Measurements from ENCODE around the gene ZMYM4. TPM values are rescaled to one million over a fixed set of nuclear protein-coding genes. Genes with fewer than 3 reads are reported as not detected.

ZMYM4 gene
- polyA plus RNA-seq, 2 of the 4 experiments (the other 2 are of a cell fraction): 12.2 to 36.3 TPM

- H3K4me3 ChIP-seq: no peak overlapping the region
- H3K27ac ChIP-seq: no peak overlapping the region
- H3K4me1 ChIP-seq: no peaks in the 10 kb centered on the region
- ATAC-seq: no peak
- FAIRE-seq: no peak
- CTCF ChIA-PET: interaction anchor here (0.8 kb wide), 1 partner anchor 160 kb away, joined by 3 read pairs; no protein-coding TSS in a partner anchor
- POLR2A ChIA-PET: no interaction called here
- no peaks in the 10 kb centered on the region for H3K9me3 ChIP-seq
- no peak for TF ChIP-seq CBX8 (IDR thresholded peaks at IDR 0.05)
- no peak for TF ChIP-seq CHD2 (IDR thresholded peaks at IDR 0.05; ENCODE audit: low read length, partially characterized antibody)
- TF ChIP-seq BHLHE40 (IDR thresholded peaks at IDR 0.05; ENCODE audit: low read depth, low read length): no peak
- no peak for TF ChIP-seq JUNB (IDR thresholded peaks at IDR 0.05)
- no peak for TF ChIP-seq KDM5A (IDR thresholded peaks at IDR 0.05)
- no peak for TF ChIP-seq MAZ (IDR thresholded peaks at IDR 0.05; ENCODE audit: borderline replicate concordance, low read depth, low read length)
- no peak overlapping the region for H3K4me2 ChIP-seq
- no peak for DNase-seq (ENCODE audit: low read depth in 1 of 2, low spot score in 1 of 2)
- WGBS (ENCODE audit: missing lambda C conversion rate): 89% methylated on average over 3 of the region's 3 CpGs
Measured at GRCh38 chr1:35361638-35362037, 93.1 kb downstream of the ZMYM4 start.

- POLR2A ChIA-PET: no interaction called here
- WGBS (ENCODE audit: missing lambda C conversion rate): 89% methylated on average over 3 of the region's 3 CpGs
Measured at GRCh38 chr1:35364741-35365140, 96.2 kb downstream of the ZMYM4 start.

GRCh38 chr1:35367914-35368313 lies 99.4 kb downstream of the ZMYM4 start:
- Histone ChIP-seq H3K9me3 (no peaks in the 10 kb centered on the region), H3K4me2 (no peak overlapping the region), H3K27ac (no peak overlapping the region), H3K4me3 (no peak overlapping the region), H3K4me1 (no peaks in the 10 kb centered on the region)
- ChIA-PET POLR2A (no interaction called here), CTCF (no interaction called here)
- DNase-seq (ENCODE audit: low read depth in 1 of 2, low spot score in 1 of 2): no peak
- TF ChIP-seq PHF8 (IDR thresholded peaks at IDR 0.05; ENCODE audit: borderline replicate concordance, low read depth) (no peak), ZFP36 (IDR thresholded peaks at IDR 0.05; ENCODE audit: borderline replicate concordance, partially characterized antibody) (no peak), ZC3H11A (IDR thresholded peaks at IDR 0.05) (no peak), CEBPB (IDR thresholded peaks at IDR 0.05) (no peak), MAFK (IDR thresholded peaks at IDR 0.05; ENCODE audit: partially characterized antibody) (no peak), RFX5 (IDR thresholded peaks at IDR 0.05) (no peak), HOXB13 (CRISPR knock-in tag; IDR thresholded peaks at IDR 0.05; ENCODE audit: low read depth) (no peak), SREBF2 (IDR thresholded peaks at IDR 0.05) (no peak), HDAC2 (IDR thresholded peaks at IDR 0.05) (no peak), RARB (CRISPR knock-in tag; IDR thresholded peaks at IDR 0.05) (no peak), KDM1A (IDR thresholded peaks at IDR 0.05; ENCODE audit: low read depth) (no peak), CHD4 (IDR thresholded peaks at IDR 0.05; ENCODE audit: borderline replicate concordance) (no peak), NFE2L2 (conservative IDR thresholded peaks at IDR 0.05; ENCODE audit: low read length) (no peak), TFCP2L1 (CRISPR knock-in tag; IDR thresholded peaks at IDR 0.05) (no peak), CHD2 (IDR thresholded peaks at IDR 0.05; ENCODE audit: low read length, partially characterized antibody) (no peak), EP300 (IDR thresholded peaks at IDR 0.05) (no peak), USF2 (IDR thresholded peaks at IDR 0.05) (no peak), EHMT2 (IDR thresholded peaks at IDR 0.05; ENCODE audit: low read depth) (no peak)
- TF ChIP-seq, protein P1, sequence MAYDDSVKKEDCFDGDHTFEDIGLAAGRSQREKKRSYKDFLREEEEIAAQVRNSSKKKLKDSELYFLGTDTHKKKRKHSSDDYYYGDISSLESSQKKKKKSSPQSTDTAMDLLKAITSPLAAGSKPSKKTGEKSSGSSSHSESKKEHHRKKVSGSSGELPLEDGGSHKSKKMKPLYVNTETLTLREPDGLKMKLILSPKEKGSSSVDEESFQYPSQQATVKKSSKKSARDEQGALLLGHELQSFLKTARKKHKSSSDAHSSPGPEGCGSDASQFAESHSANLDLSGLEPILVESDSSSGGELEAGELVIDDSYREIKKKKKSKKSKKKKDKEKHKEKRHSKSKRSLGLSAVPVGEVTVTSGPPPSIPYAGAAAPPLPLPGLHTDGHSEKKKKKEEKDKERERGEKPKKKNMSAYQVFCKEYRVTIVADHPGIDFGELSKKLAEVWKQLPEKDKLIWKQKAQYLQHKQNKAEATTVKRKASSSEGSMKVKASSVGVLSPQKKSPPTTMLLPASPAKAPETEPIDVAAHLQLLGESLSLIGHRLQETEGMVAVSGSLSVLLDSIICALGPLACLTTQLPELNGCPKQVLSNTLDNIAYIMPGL (CRISPR knock-in tag; IDR thresholded peaks at IDR 0.05; ENCODE audit: borderline replicate concordance): no peak
- FAIRE-seq: no peak
- WGBS (ENCODE audit: missing lambda C conversion rate): 88% methylated on average over 2 of the region's 2 CpGs
- ATAC-seq: no peak

More at GRCh38 chr1:35364741-35365140, 96.2 kb downstream of the ZMYM4 start:
- CTCF ChIA-PET: no interaction called here
- no peaks in the 10 kb centered on the region for H3K4me1 ChIP-seq
- no peak overlapping the region for H3K4me3 ChIP-seq
- TF ChIP-seq CHD4 (IDR thresholded peaks at IDR 0.05; ENCODE audit: borderline replicate concordance): no peak
- TF ChIP-seq GATA3 (IDR thresholded peaks at IDR 0.05; ENCODE audit: borderline replicate concordance): no peak
- no peak for TF ChIP-seq HOXB13 (CRISPR knock-in tag; IDR thresholded peaks at IDR 0.05; ENCODE audit: low read depth)
- FAIRE-seq (no peak), ATAC-seq (no peak), DNase-seq (ENCODE audit: low read depth in 1 of 2, low spot score in 1 of 2) (no peak)
- H3K9me3 ChIP-seq: no peaks in the 10 kb centered on the region
- H3K27ac ChIP-seq: no peak overlapping the region
- no peak overlapping the region for H3K4me2 ChIP-seq

Data from A549 (cell line).